ENCODE measurements around the gene TBPL2.
"Not testable (repeated sequence)": the region's sequence is repeated elsewhere in the genome, so short reads cannot be mapped to it uniquely, and the experiment has no call there.

TBPL2 gene

GRCh38 chr14:55383541-55384140 is 56.8 kb downstream of the TBPL2 start:
- no peak for DNase-seq (ENCODE audit: low read depth)
- no peak for TF ChIP-seq CTCF (IDR thresholded peaks at IDR 0.05; ENCODE audit: insufficient read depth, low read depth, low read length, missing control alignments)

GRCh38 chr14:55383056-55383466 is 57.4 kb downstream of the TBPL2 start:
- DNase-seq (ENCODE audit: low read depth); H3K4me3 ChIP-seq (ENCODE audit: low read length): not testable (repeated sequence)

More at GRCh38 chr14:55383541-55384140, 56.8 kb downstream of the TBPL2 start:
- no peak overlapping the region for H3K4me3 ChIP-seq (ENCODE audit: low read length)

- no peak for DNase-seq (ENCODE audit: low read depth)
- no peak for TF ChIP-seq CTCF (IDR thresholded peaks at IDR 0.05; ENCODE audit: insufficient read depth, low read depth, low read length, missing control alignments)
- no peak overlapping the region for H3K4me3 ChIP-seq (ENCODE audit: low read length)
Measured at GRCh38 chr14:55382483-55382882, 57.9 kb downstream of the TBPL2 start.

- DNase-seq (ENCODE audit: low read depth): no peak
- no peak for TF ChIP-seq CTCF (IDR thresholded peaks at IDR 0.05; ENCODE audit: insufficient read depth, low read depth, low read length, missing control alignments)
- H3K4me3 ChIP-seq (ENCODE audit: low read length): no peak overlapping the region
Measured at GRCh38 chr14:55381561-55381960, 58.9 kb downstream of the TBPL2 start.

GRCh38 chr14:55381040-55381439 is 59.4 kb downstream of the TBPL2 start:
- no peak for DNase-seq (ENCODE audit: low read depth)
- no peak for TF ChIP-seq CTCF (IDR thresholded peaks at IDR 0.05; ENCODE audit: insufficient read depth, low read depth, low read length, missing control alignments)

GRCh38 chr14:55377236-55377635 is 63.2 kb downstream of the TBPL2 start:
- DNase-seq (ENCODE audit: low read depth): no peak
- TF ChIP-seq CTCF (IDR thresholded peaks at IDR 0.05; ENCODE audit: insufficient read depth, low read depth, low read length, missing control alignments): no peak
- no peak overlapping the region for H3K4me3 ChIP-seq (ENCODE audit: low read length)

More at GRCh38 chr14:55381040-55381439, 59.4 kb downstream of the TBPL2 start:
- no peak overlapping the region for H3K4me3 ChIP-seq (ENCODE audit: low read length)

- no peak overlapping the region for H3K4me3 ChIP-seq (ENCODE audit: low read length)
- no peak for DNase-seq (ENCODE audit: low read depth)
- no peak for TF ChIP-seq CTCF (IDR thresholded peaks at IDR 0.05; ENCODE audit: insufficient read depth, low read depth, low read length, missing control alignments)
Measured at GRCh38 chr14:55374771-55375170, 65.6 kb downstream of the TBPL2 start.

Measured in epithelial cell of esophagus (primary cell).